A549 (cell line): Measurements from ENCODE around the gene ZNF692. TPM values are rescaled to one million over a fixed set of nuclear protein-coding genes. Genes with fewer than 3 reads are reported as not detected.

Experiments used
- ATAC-seq, 2 experiments: fragments of 200-7000 bp in 1 of 2; fragments of >200 bp in 1 of 2; cut with Nextera tagmentation in 1 of 2; cut with Tn5 transposase in 1 of 2; 3 replicates each; pipeline versions ENCODE4 v1.8.0 to v1.9.1; 2018 to 2020; ENCODE audit warnings: mild to moderate bottlenecking in 1 of 2, moderate library complexity in 1 of 2
- CTCF ChIA-PET: fragments of 300-600 bp; sonication (Branson Sonifier 250); formaldehyde crosslinking; extraction: SDS; loops from one replicate; lab custom pipeline; 2021; ENCODE audit warnings: antibody characterized with exemption, inconsistent platforms; lab: Yijun Ruan, JAX
- POLR2A ChIA-PET: fragments of 350-600 bp; formaldehyde crosslinking; extraction: SDS; loops from one replicate; lab custom pipeline; 2021; ENCODE audit warnings: antibody characterized with exemption, inconsistent platforms; lab: Yijun Ruan, JAX
- DNase-seq, 2 experiments: peaks; one replicate each; pipeline versions ENCODE4 v3.0.0 to v3.0.0-alpha.2; 2011 to 2016; ENCODE audit warnings: low read depth in 1 of 2, low spot score in 1 of 2
- FAIRE-seq: peaks from 2 replicates; lab custom pipeline; 2011; peaks lifted over from hg19 to GRCh38; lab: Jason Lieb, UNC
- H3K27ac ChIP-seq, 2 experiments: fragments of >200 bp; sonication (Bioruptor Twin); formaldehyde crosslinking; 3 replicates each; pipeline ENCODE4 v1.5.1; 2016 to 2017
- H3K4me1 ChIP-seq: fragments of >200 bp; sonication (Bioruptor Twin); formaldehyde crosslinking; 3 replicates; pipeline ENCODE4 v1.6.1; 2016
- H3K4me2 ChIP-seq: fragments of >200 bp; sonication (Bioruptor Twin); formaldehyde crosslinking; 3 replicates; pipeline ENCODE4 v1.6.1; 2016
- H3K4me3 ChIP-seq: fragments of >200 bp; sonication (Bioruptor Twin); formaldehyde crosslinking; 3 replicates; pipeline ENCODE4 v1.5.1; 2016
- H3K9me3 ChIP-seq: fragments of >200 bp; sonication (Bioruptor Twin); formaldehyde crosslinking; 3 replicates; pipeline ENCODE4 v1.6.1; 2016
- CBX2 ChIP-seq: fragments of 200-600 bp; sonication (generic); IDR thresholded peaks from 2 replicates; pipeline ENCODE4 v1.6.1; 2016; ENCODE audit warnings: low read depth, mild to moderate bottlenecking, borderline replicate concordance
- CBX8 ChIP-seq: fragments of 200-600 bp; sonication (generic); IDR thresholded peaks from 2 replicates; pipeline ENCODE4 v1.6.1; 2016
- CHD2 ChIP-seq: fragments of 150-350 bp; IDR thresholded peaks from 2 replicates; pipeline ENCODE4 v1.6.1; 2014; ENCODE audit warnings: low read length; ENCODE audit not compliant: partially characterized antibody
- CHD4 ChIP-seq: fragments of 200-600 bp; sonication (generic); IDR thresholded peaks from 2 replicates; pipeline ENCODE4 v1.6.1; 2016; ENCODE audit warnings: antibody characterized with exemption, mild to moderate bottlenecking, borderline replicate concordance
- E2F6 ChIP-seq: IDR thresholded peaks from 2 replicates; pipeline ENCODE4 v1.6.1; 2012; ENCODE audit warnings: low read depth, borderline replicate concordance
- EHF ChIP-seq: fragments of 250-450 bp; sonication (Bioruptor Pico); IDR thresholded peaks from 2 replicates; pipeline ENCODE4 v1.5.0; 2020; ENCODE audit warnings: mild to moderate bottlenecking
- EHMT2 ChIP-seq: fragments of 200-600 bp; sonication (generic); IDR thresholded peaks from 2 replicates; pipeline ENCODE4 v1.6.1; 2016; ENCODE audit warnings: antibody characterized with exemption, low read depth, mild to moderate bottlenecking, moderate library complexity
- EP300 ChIP-seq, 2 experiments: fragments of >200 bp; sonication (Bioruptor Twin); formaldehyde crosslinking; IDR thresholded peaks; 2 replicates in 1 of 2; 3 replicates in 1 of 2; pipeline ENCODE4 v1.6.1; 2016 to 2017
- ESRRA ChIP-seq: fragments of 150-350 bp; IDR thresholded peaks from 2 replicates; pipeline ENCODE4 v1.6.1; 2014; ENCODE audit warnings: mild to moderate bottlenecking, low read length, borderline replicate concordance
- FOSL2 ChIP-seq, 2 experiments: fragments of 450-650 bp in 1 of 2; fragments of >200 bp in 1 of 2; sonication (Bioruptor Twin) in 1 of 2; formaldehyde crosslinking; IDR thresholded peaks; 2 replicates each; pipeline versions ENCODE4 v1.5.0 to v1.6.1; 2016 to 2020; ENCODE audit warnings: mild to moderate bottlenecking in 1 of 2, moderate library complexity in 1 of 2
- GATA3 ChIP-seq: IDR thresholded peaks from 2 replicates; pipeline ENCODE4 v1.6.1; 2012; ENCODE audit warnings: borderline replicate concordance
- HMGXB4 ChIP-seq: fragments of 250-450 bp; sonication (Bioruptor Pico); IDR thresholded peaks from 2 replicates; pipeline ENCODE4 v1.5.0; 2021; ENCODE audit warnings: mild to moderate bottlenecking, moderate library complexity, borderline replicate concordance
- HOXA7 ChIP-seq: fragments of 250-450 bp; sonication (Bioruptor Pico); IDR thresholded peaks from 2 replicates; pipeline ENCODE4 v1.5.0; 2020; ENCODE audit warnings: mild to moderate bottlenecking, moderate library complexity
- JUNB ChIP-seq: fragments of >200 bp; sonication (Bioruptor Twin); formaldehyde crosslinking; IDR thresholded peaks from 2 replicates; pipeline ENCODE4 v1.6.1; 2016
- KDM1A ChIP-seq: fragments of 200-600 bp; sonication (generic); IDR thresholded peaks from 2 replicates; pipeline ENCODE4 v1.6.1; 2016; ENCODE audit warnings: low read depth, mild to moderate bottlenecking
- MAFK ChIP-seq: fragments of 450-650 bp; IDR thresholded peaks from 2 replicates; pipeline ENCODE4 v1.6.1; 2014; ENCODE audit not compliant: partially characterized antibody
- MAZ ChIP-seq: fragments of 150-350 bp; IDR thresholded peaks from 2 replicates; pipeline ENCODE4 v1.6.1; 2014; ENCODE audit warnings: antibody characterized with exemption, low read depth, low read length, borderline replicate concordance
- NPAS2 ChIP-seq: fragments of 250-450 bp; sonication (Bioruptor Pico); IDR thresholded peaks from 2 replicates; pipeline ENCODE4 v1.8.0; 2022; ENCODE audit warnings: mild to moderate bottlenecking, moderate library complexity, borderline replicate concordance
- PBX3 ChIP-seq: IDR thresholded peaks from 2 replicates; pipeline ENCODE4 v1.6.1; 2012
- POLR2A ChIP-seq: IDR thresholded peaks from 2 replicates; pipeline ENCODE4 v1.6.1; 2012; ENCODE audit warnings: mild to moderate bottlenecking, low read length
- POLR2AphosphoS2 ChIP-seq: conservative IDR thresholded peaks from 2 replicates; pipeline ENCODE4 v1.6.1; 2012; ENCODE audit warnings: low read length, improper control_type of control experiment, inconsistent platforms
- RAD21 ChIP-seq, 2 experiments: fragments of >200 bp in 1 of 2; sonication (Bioruptor Twin) in 1 of 2; formaldehyde crosslinking in 1 of 2; IDR thresholded peaks in 1 of 2; conservative IDR thresholded peaks in 1 of 2; 2 replicates in 1 of 2; 3 replicates in 1 of 2; pipeline ENCODE4 v1.6.1; 2012 to 2018; ENCODE audit warnings: inconsistent platforms in 1 of 2
- RCOR1 ChIP-seq: fragments of 150-350 bp; IDR thresholded peaks from 2 replicates; pipeline ENCODE4 v1.6.1; 2014; ENCODE audit warnings: antibody characterized with exemption, low read length, low read depth
- SMC3 ChIP-seq: fragments of >200 bp; sonication (Bioruptor Twin); formaldehyde crosslinking; IDR thresholded peaks from 3 replicates; pipeline ENCODE4 v1.6.1; 2018; ENCODE audit warnings: inconsistent platforms
- TP53 ChIP-seq: fragments of 250-450 bp; sonication (Bioruptor Pico); IDR thresholded peaks from 2 replicates; pipeline ENCODE4 v1.5.0; 2021; ENCODE audit warnings: mild to moderate bottlenecking, moderate library complexity
- USF2 ChIP-seq: fragments of 450-650 bp; IDR thresholded peaks from 2 replicates; pipeline ENCODE4 v1.6.1; 2014; ENCODE audit warnings: antibody characterized with exemption
- ZSCAN20 ChIP-seq: fragments of 250-450 bp; sonication (Bioruptor Pico); IDR thresholded peaks from 2 replicates; pipeline ENCODE4 v1.8.0; 2022; ENCODE audit warnings: mild to moderate bottlenecking, moderate library complexity
- WGBS: methylation state at CpG from one replicate; pipeline ENCODE4 v1.1.6; 2017; ENCODE audit errors: missing lambda C conversion rate; 5-methylcytosine and 5-hydroxymethylcytosine counted together
- polyA plus RNA-seq, 4 experiments: library from polyadenylated mRNA; depleted of rRNA in 3 of 4; stranded (reverse); fragments of >200 nt; fragmentation: RNase III in 1 of 4; extraction: RNeasy Plus Mini Kit Qiagen cat#74134 plus additional on column Dnase treatment in 1 of 4; gene quantifications; 2 replicates in 3 of 4; 3 replicates in 1 of 4; pipeline ENCODE4 v1.2.3, GENCODE V29; 2011 to 2017
- TF ChIP-seq, protein P1 (sequence below): fragments of >200 bp; sonication (Bioruptor Twin); formaldehyde crosslinking; IDR thresholded peaks from 3 replicates; pipeline ENCODE4 v1.6.1; 2016
- TF ChIP-seq, protein P2 (sequence below): fragments of 250-450 bp; sonication (Bioruptor Pico); IDR thresholded peaks from 2 replicates; pipeline ENCODE4 v1.5.0; 2020; ENCODE audit warnings: low read depth, mild to moderate bottlenecking, moderate library complexity
- TF ChIP-seq, protein P3 (sequence below): fragments of 200-600 bp; sonication (generic); IDR thresholded peaks from 2 replicates; pipeline ENCODE4 v1.6.1; 2016; ENCODE audit warnings: antibody characterized with exemption, mild to moderate bottlenecking, moderate library complexity

ZNF692 gene
- polyA plus RNA-seq, 2 of the 4 experiments (the other 2 are of a cell fraction) = 19.8 to 46.8 TPM

DNA sequence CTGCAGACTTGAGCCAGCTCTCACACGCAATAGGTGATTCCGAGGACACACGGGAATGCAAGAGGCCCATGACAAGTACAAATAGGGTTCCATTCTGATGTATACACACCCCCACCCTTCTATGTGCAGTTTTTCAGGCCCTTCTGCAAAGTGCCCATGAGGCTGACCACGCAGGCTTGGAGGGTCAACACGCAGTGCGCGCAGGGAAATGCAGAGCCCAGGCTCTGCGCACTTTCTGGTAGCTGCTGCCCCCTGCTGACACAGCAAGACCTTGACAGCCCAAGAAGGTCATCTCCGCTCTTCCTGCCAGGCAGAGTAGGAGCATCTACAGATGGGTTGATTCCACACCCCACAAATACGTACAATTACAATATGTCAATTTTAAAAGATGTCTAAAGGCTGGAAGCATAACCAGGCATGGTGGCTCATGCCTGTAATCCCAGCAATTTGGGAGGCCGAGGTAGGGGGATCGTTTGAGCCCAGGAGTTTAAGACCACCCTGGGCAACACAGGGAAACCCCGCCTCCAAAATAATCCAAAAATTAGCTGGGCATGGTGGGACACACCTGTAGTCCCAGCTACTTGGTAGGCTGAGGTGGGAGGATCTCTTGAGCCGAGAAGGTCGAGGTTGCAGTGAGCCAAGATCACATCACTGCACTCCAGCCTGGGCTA is 51.7 kb downstream of the ZNF692 start:
- DNase-seq (peak; percentile 37 to 55), FAIRE-seq (no peak), ATAC-seq (peak; percentile 66 to 86; a peak in 4 of 6 replicates)
- Histone ChIP-seq H3K4me3 (no peak overlapping the region), H3K27ac (no peak overlapping the region), H3K9me3 (no peaks in the 10 kb centered on the region), H3K4me2 (no peak overlapping the region), H3K4me1 (peaks cover 10% of the 10 kb centered on the region; the same call in 2 of the 3 replicates)
- 87% methylated on average over 15 of the region's 15 CpGs for WGBS
- POLR2A ChIA-PET = interaction anchor here (1.2 kb wide), 1 partner anchor 19 kb away, joined by 4 read pairs; the partner anchor contains the start of gene SH3BP5L
- CTCF ChIA-PET = interaction anchor here (0.8 to 2.1 kb wide), 11 partner anchors 9 to 194 kb away, joined by 3 to 6 read pairs (median 3); partner anchors contain the start of gene SH3BP5L
- TF ChIP-seq PBX3 (no peak), CHD4 (no peak), HMGXB4 (CRISPR knock-in tag) (no peak), ZSCAN20 (CRISPR knock-in tag) (no peak), CBX8 (no peak), RCOR1 (no peak), RAD21 (conservative IDR thresholded peaks at IDR 0.05 in 1 of 2, IDR thresholded peaks at IDR 0.05 in 1 of 2) (peak; percentile 78 to 87), FOSL2 (IDR thresholded peaks at IDR 0.05) (no peak), FOSL2 (CRISPR knock-in tag; IDR thresholded peaks at IDR 0.05) (no peak), KDM1A (no peak), MAZ (no peak), HOXA7 (CRISPR knock-in tag) (no peak), GATA3 (no peak), CHD2 (no peak), SMC3 (peak; percentile 71), NPAS2 (CRISPR knock-in tag) (no peak), EHF (CRISPR knock-in tag) (no peak), POLR2AphosphoS2 (no peak), E2F6 (no peak), MAFK (peak; percentile 60), POLR2A (no peak), JUNB (no peak), EP300 (IDR thresholded peaks at IDR 0.05) (no peak), USF2 (no peak), EHMT2 (no peak), CBX2 (no peak), TP53 (CRISPR knock-in tag) (no peak), ESRRA (no peak)
- TF ChIP-seq, protein P1, sequence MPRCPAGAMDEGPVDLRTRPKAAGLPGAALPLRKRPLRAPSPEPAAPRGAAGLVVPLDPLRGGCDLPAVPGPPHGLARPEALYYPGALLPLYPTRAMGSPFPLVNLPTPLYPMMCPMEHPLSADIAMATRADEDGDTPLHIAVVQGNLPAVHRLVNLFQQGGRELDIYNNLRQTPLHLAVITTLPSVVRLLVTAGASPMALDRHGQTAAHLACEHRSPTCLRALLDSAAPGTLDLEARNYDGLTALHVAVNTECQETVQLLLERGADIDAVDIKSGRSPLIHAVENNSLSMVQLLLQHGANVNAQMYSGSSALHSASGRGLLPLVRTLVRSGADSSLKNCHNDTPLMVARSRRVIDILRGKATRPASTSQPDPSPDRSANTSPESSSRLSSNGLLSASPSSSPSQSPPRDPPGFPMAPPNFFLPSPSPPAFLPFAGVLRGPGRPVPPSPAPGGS = no peak
- TF ChIP-seq, protein P2, sequence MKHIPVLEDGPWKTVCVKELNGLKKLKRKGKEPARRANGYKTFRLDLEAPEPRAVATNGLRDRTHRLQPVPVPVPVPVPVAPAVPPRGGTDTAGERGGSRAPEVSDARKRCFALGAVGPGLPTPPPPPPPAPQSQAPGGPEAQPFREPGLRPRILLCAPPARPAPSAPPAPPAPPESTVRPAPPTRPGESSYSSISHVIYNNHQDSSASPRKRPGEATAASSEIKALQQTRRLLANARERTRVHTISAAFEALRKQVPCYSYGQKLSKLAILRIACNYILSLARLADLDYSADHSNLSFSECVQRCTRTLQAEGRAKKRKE (CRISPR knock-in tag) = no peak
- TF ChIP-seq, protein P3, sequence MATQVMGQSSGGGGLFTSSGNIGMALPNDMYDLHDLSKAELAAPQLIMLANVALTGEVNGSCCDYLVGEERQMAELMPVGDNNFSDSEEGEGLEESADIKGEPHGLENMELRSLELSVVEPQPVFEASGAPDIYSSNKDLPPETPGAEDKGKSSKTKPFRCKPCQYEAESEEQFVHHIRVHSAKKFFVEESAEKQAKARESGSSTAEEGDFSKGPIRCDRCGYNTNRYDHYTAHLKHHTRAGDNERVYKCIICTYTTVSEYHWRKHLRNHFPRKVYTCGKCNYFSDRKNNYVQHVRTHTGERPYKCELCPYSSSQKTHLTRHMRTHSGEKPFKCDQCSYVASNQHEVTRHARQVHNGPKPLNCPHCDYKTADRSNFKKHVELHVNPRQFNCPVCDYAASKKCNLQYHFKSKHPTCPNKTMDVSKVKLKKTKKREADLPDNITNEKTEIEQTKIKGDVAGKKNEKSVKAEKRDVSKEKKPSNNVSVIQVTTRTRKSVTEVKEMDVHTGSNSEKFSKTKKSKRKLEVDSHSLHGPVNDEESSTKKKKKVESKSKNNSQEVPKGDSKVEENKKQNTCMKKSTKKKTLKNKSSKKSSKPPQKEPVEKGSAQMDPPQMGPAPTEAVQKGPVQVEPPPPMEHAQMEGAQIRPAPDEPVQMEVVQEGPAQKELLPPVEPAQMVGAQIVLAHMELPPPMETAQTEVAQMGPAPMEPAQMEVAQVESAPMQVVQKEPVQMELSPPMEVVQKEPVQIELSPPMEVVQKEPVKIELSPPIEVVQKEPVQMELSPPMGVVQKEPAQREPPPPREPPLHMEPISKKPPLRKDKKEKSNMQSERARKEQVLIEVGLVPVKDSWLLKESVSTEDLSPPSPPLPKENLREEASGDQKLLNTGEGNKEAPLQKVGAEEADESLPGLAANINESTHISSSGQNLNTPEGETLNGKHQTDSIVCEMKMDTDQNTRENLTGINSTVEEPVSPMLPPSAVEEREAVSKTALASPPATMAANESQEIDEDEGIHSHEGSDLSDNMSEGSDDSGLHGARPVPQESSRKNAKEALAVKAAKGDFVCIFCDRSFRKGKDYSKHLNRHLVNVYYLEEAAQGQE = no peak
